Hepatocyte (in vitro differentiated cells): ENCODE measurements around the gene CDK4.

Source experiments
- CTCF ChIP-seq: fragments of 200-600 bp; sonication (generic); IDR thresholded peaks from 2 replicates; pipeline ENCODE4 v1.5.1; 2016; ENCODE audit warnings: antibody characterized with exemption, mild to moderate bottlenecking; ENCODE audit not compliant: poor library complexity
- EZH2 ChIP-seq: fragments of 200-600 bp; sonication (generic); IDR thresholded peaks from 2 replicates; pipeline ENCODE4 v1.6.1; 2016; ENCODE audit warnings: antibody characterized with exemption, mild to moderate bottlenecking, borderline replicate concordance

GRCh38 chr12:57749061-57749460, 3.0 kb downstream of the CDK4 start:
- TF ChIP-seq EZH2: no peak
- TF ChIP-seq CTCF: no peak
